HG02623 (cell line): Measurements from ENCODE around the gene PERM1.
"Not testable (repeated sequence)": the region's sequence is repeated elsewhere in the genome, so short reads cannot be mapped to it uniquely, and the experiment has no call there.

Source experiments
- ATAC-seq: cut with Tn5 transposase; IDR thresholded peaks from one replicate; pipeline ENCODE4 v1.9.1; 2021; ENCODE audit warnings: moderate library complexity; ENCODE audit not compliant: unreplicated experiment

PERM1 gene

GRCh38 chr1:997993-998744 lies 16.3 kb upstream of the PERM1 start:
- no peak for ATAC-seq

DNA sequence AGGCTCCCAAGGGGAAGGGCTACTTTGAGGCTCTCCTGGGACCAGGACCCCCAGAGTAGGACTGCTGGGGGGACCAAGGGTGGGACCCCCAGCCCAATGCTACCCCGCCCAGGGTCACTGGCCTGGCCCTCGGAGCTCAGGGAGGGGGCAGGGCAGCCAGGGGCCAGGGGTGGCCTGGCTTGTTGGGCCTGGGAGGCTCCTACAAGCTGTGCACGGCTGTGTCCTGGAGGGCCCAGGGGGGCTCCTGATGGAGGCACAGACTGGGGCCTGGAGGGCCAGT lies 15.8 kb upstream of the PERM1 start:
- ATAC-seq: no peak

GRCh38 chr1:996851-997712 lies 15.2 kb upstream of the PERM1 start:
- ATAC-seq: no peak

- no peak for ATAC-seq
Observed at GRCh38 chr1:995665-996633, 14.1 kb upstream of the PERM1 start.

- not testable (repeated sequence) for ATAC-seq
Observed at GRCh38 chr1:994546-994945, 12.7 kb upstream of the PERM1 start.

DNA sequence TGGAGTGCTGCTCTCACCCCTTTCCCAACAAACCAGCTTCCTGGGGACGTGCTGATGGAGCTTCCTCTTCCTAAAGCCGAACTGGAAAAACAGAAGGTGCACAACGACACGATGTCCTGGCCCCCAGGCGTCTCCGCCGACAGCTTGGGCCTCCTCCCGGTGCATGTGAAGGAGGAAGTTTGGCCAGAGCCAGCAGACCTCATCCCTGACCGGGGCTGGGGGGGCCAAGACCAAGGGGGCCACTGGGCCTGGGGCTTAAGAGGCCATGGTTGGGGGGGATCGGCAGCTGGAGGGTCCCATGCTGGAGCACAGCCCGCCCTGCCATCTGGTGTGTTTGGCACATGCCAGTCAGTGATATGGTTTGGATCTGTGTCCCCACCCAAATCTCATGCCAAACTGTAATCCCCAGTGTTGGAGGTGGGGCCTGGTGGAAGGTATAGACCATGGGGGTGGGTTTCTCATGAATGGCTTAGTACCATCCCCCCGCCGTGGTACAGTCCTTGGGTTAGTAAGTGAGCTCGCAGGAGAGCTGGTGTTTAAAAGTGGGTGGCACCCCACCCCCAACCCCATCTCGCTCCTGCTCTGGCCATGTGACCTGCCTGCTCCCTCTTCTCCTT lies 11.6 kb upstream of the PERM1 start:
- no peak for ATAC-seq

DNA sequence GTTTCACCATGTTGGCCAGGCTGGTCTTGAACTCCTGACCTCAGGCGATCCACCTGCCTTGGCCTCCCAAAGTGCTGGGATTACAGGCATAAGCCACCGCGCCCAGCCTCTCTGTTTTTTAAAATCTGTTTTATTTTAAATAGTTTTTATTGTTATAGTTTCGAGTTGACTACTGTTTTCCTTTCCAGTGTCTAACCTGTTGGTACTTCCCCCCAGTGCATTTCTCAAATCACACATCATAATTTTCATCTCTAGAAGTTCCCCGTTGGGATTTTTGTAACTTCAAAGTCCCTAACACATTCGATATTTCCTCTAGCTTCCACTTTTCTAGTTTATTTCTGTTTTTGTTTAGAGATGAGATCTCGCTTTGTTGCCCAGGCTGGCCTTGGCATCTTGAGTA lies 10.5 kb upstream of the PERM1 start:
- no peak for ATAC-seq

DNA sequence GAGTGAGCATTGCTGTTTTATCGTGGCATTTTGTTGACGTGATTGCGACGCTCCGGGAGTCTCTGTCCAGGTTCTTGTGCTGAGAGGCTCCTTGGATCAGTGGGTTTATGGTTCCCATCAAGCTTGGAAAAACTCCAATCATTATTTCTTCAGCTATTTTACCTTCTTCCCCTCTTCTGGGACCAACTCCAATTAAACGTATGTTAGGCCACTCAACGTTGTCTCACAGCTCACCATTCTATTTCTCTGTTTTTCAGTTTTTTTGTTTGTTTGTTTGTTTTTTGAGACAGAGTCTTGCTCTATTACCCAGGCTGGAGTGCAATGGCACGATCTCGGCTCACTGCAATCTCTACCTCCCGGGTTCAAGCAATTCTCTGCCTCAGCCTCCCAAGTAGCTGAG lies 10.0 kb upstream of the PERM1 start:
- no peak for ATAC-seq

GRCh38 chr1:991275-991674 lies 9.4 kb upstream of the PERM1 start:
- not testable (repeated sequence) for ATAC-seq

DNA sequence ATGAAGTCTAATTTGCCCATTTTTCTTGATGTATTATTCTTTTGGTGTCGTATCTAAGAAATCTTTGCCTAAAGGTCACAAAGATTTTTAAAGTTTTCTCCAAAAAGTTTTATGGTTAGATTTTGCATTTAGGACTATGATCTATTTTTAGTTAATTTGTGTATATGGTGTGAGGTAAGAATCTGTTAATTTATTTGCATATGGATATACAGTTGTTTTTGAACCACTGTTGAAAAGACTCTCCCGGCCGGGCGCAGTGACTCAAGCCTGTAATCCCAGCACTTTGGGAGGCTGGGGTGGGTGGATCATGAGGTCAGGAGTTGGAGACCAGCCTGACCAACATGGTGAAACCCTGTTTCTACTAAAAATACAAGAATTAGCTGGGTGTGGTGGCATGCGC lies 6.2 kb upstream of the PERM1 start:
- ATAC-seq: not testable (repeated sequence)

- ATAC-seq: no peak
Observed at GRCh38 chr1:985126-985525, 3.2 kb upstream of the PERM1 start.

GRCh38 chr1:984476-984814 lies 2.6 kb upstream of the PERM1 start:
- ATAC-seq: no peak

GRCh38 chr1:983798-984475 lies 2.0 kb upstream of the PERM1 start:
- ATAC-seq: no peak

- ATAC-seq: no peak
Observed at GRCh38 chr1:982765-983436, 1.0 kb upstream of the PERM1 start.

GRCh38 chr1:981491-981954 lies 370 bp downstream of the PERM1 start:
- no peak for ATAC-seq

- ATAC-seq: no peak
Observed at GRCh38 chr1:980602-981395, 1.1 kb downstream of the PERM1 start.

DNA sequence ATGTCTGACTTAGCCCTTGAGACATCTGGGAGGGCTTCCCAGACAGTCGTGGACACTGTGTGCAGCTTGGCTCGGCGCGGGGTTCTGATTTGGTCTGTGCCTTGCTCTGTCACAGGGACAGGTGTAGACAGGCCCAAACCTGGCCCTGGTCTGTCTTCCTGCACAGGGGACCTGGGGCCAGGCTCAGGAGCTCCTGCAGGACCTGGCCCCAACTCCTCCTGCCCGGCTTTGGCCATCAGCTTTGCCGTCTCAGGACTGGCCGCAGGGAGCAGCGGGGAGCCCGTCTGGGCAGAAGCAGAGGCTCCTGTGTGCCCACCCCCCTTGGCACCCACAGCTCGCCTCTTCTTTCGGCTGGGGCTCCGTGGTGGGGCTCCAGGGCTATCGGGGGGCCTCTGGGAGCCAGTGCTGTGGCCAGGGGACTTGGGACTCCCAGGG lies 1.7 kb downstream of the PERM1 start:
- ATAC-seq: no peak

GRCh38 chr1:979744-980072 lies 2.2 kb downstream of the PERM1 start:
- no peak for ATAC-seq
